Activated CD4-positive, alpha-beta T cell treated with anti-CD3 and anti-CD28 coated beads for 36 hours (primary cell): Measurements from ENCODE around the gene KLHL25. TPM values are rescaled to one million over a fixed set of nuclear protein-coding genes. Genes with fewer than 3 reads are reported as not detected.
A peak's percentile ranks its signal among the peaks of the same experiment; 100 is the strongest.

Experiments used
- ATAC-seq: fragments of 200-7000 bp; cut with Tn5 transposase; one replicate; pipeline ENCODE4 v1.10.0; 2021; ENCODE audit warnings: mild to moderate bottlenecking, moderate library complexity
- CTCF ChIA-PET: fragments of 350-600 bp; sonication (Branson Sonifier 250); formaldehyde crosslinking; loops from one replicate; lab custom pipeline; 2021; ENCODE audit warnings: antibody characterized with exemption; lab: Charles Lee
- POLR2A ChIA-PET: fragments of 350-600 bp; sonication (Branson Sonifier 250); formaldehyde crosslinking; loops from one replicate; lab custom pipeline; 2021; ENCODE audit warnings: antibody characterized with exemption, inconsistent platforms; lab: Charles Lee
- DNase-seq: peaks from one replicate; pipeline ENCODE4 v3.0.0-alpha.2; 2020
- H3K27ac Mint-ChIP-seq: one replicate; pipeline ENCODE4 v1.8.0; 2021; ENCODE audit warnings: mixed read lengths
- H3K27me3 Mint-ChIP-seq: one replicate; pipeline ENCODE4 v1.8.0; 2021; ENCODE audit warnings: mixed read lengths
- H3K36me3 Mint-ChIP-seq: one replicate; pipeline ENCODE4 v1.8.0; 2021; ENCODE audit warnings: low read depth, mixed read lengths
- H3K4me1 Mint-ChIP-seq: one replicate; pipeline ENCODE4 v1.8.0; 2021; ENCODE audit warnings: mixed read lengths
- H3K4me3 Mint-ChIP-seq: one replicate; pipeline ENCODE4 v1.8.0; 2021; ENCODE audit warnings: mild to moderate bottlenecking, moderate library complexity, mixed read lengths
- H3K9me3 Mint-ChIP-seq: one replicate; pipeline ENCODE4 v1.8.0; 2021; ENCODE audit warnings: low read depth, mixed read lengths
- intact Hi-C, 2 experiments: fragments of 100-400 bp; cut with DNase I in 1 of 2; cut with micrococcal nuclease in 1 of 2; formaldehyde crosslinking; loops; one replicate each; pipeline versions ENCODE4 v1.14.2 to v1.15.1; 2022 to 2024; cut with DNase I, micrococcal nuclease
- total RNA-seq, 2 experiments: library from RNA; stranded (reverse); gene quantifications; one replicate each; pipeline ENCODE4 v1.2.3, GENCODE V29; 2021

The KLHL25 gene
- total RNA-seq, 2 experiments from 2014 or later, result 4.9 to 5.2 TPM

GRCh38 chr15:85742186-85742821 lies 52.4 kb downstream of the KLHL25 start:
- DNase-seq (no peak), ATAC-seq (no peak)
- no peaks in the 10 kb centered on the region for H3K9me3 Mint-ChIP-seq
- H3K4me1 Mint-ChIP-seq, result no peaks in the 10 kb centered on the region
- POLR2A ChIA-PET, result interaction anchor here (0.6 kb wide), 1 partner anchor 31 kb away, joined by 3 read pairs; no protein-coding TSS in a partner anchor
- no peak overlapping the region for H3K4me3 Mint-ChIP-seq
- peaks cover 55% of the 10 kb centered on the region for H3K36me3 Mint-ChIP-seq
- CTCF ChIA-PET, result interaction anchor here (0.6 to 1.0 kb wide), 2 partner anchors 36 to 112 kb away, joined by 3 read pairs; no protein-coding TSS in a partner anchor
- peak overlapping the region; percentile 40 for H3K27ac Mint-ChIP-seq
- intact Hi-C loops, result no loop called here
- H3K27me3 Mint-ChIP-seq, result no peaks in the 10 kb centered on the region

DNA sequence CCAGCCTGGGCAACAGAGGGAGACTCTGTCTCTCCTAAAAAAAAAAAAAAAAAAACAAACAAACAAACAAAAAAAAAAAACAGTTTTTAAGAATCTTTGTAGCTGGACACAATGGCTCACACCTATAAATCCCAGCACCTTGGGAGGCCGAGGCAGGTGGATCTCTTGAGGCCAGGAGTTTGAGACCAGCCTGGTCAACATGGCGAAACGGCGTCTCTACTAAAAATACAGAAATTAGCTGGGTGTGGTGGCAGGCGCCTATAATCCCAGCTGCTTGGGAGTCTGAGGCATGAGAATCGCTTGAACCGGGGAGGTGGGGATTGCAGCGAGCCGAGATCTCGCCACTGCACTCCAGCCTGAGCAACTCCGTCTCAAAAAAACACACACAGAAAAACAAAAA lies 53.1 kb downstream of the KLHL25 start:
- no peaks in the 10 kb centered on the region for H3K27me3 Mint-ChIP-seq
- ChIA-PET CTCF (interaction anchor here (0.6 to 2.1 kb wide), 2 partner anchors 12 to 36 kb away, joined by 3 to 6 read pairs; no protein-coding TSS in a partner anchor), POLR2A (no interaction called here)
- H3K27ac Mint-ChIP-seq, result no peak overlapping the region
- peaks cover 57% of the 10 kb centered on the region for H3K36me3 Mint-ChIP-seq
- intact Hi-C loops, result no loop called here
- no peaks in the 10 kb centered on the region for H3K4me1 Mint-ChIP-seq
- ATAC-seq, result no peak
- H3K9me3 Mint-ChIP-seq, result no peaks in the 10 kb centered on the region
- no peak overlapping the region for H3K4me3 Mint-ChIP-seq
- DNase-seq, result no peak

DNA sequence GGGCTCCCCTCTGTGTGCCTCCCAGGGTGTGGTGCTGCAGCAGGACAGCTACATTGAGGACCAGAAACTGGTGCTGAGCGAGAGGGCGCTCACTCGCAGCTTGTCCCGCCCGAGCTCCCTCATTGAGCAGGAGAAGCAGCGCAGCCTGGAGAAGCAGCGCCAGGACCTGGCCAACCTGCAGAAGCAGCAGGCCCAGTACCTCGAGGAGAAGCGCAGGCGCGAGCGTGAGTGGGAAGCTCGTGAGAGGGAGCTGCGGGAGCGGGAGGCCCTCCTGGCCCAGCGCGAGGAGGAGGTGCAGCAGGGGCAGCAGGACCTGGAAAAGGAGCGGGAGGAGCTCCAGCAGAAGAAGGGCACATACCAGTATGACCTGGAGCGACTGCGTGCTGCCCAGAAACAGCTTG lies 53.7 kb downstream of the KLHL25 start:
- ChIA-PET CTCF (interaction anchor here (1.1 to 2.1 kb wide), 2 partner anchors 11 to 13 kb away, joined by 4 to 6 read pairs; no protein-coding TSS in a partner anchor), POLR2A (no interaction called here)
- no peaks in the 10 kb centered on the region for H3K27me3 Mint-ChIP-seq
- no peak overlapping the region for H3K4me3 Mint-ChIP-seq
- intact Hi-C loops, result no loop called here
- H3K27ac Mint-ChIP-seq, result peak overlapping the region; percentile 25
- DNase-seq (no peak), ATAC-seq (no peak)
- H3K4me1 Mint-ChIP-seq, result no peaks in the 10 kb centered on the region
- peaks cover 56% of the 10 kb centered on the region for H3K36me3 Mint-ChIP-seq
- H3K9me3 Mint-ChIP-seq, result no peaks in the 10 kb centered on the region

GRCh38 chr15:85737061-85737460 lies 57.7 kb downstream of the KLHL25 start:
- Mint-ChIP-seq H3K36me3 (peaks cover 65% of the 10 kb centered on the region), H3K27ac (peak overlapping the region; percentile 19), H3K27me3 (no peaks in the 10 kb centered on the region), H3K9me3 (peaks cover 11% of the 10 kb centered on the region), H3K4me3 (no peak overlapping the region), H3K4me1 (no peaks in the 10 kb centered on the region)
- no peak for DNase-seq
- ChIA-PET CTCF (no interaction called here), POLR2A (no interaction called here)
- ATAC-seq, result no peak
- intact Hi-C loops, result no loop called here

- Mint-ChIP-seq H3K9me3 (peaks cover 11% of the 10 kb centered on the region), H3K27ac (no peak overlapping the region)
Observed at GRCh38 chr15:85733416-85733815, 61.3 kb downstream of the KLHL25 start.

GRCh38 chr15:85730001-85730820 lies 64.5 kb downstream of the KLHL25 start:
- Mint-ChIP-seq H3K27me3 (no peaks in the 10 kb centered on the region), H3K9me3 (peaks cover 11% of the 10 kb centered on the region), H3K27ac (peak overlapping the region; percentile 88), H3K4me1 (peaks cover 27% of the 10 kb centered on the region), H3K36me3 (peaks cover 64% of the 10 kb centered on the region), H3K4me3 (no peak overlapping the region)
- CTCF ChIA-PET, result interaction anchor here (0.6 to 1.9 kb wide), 31 partner anchors 10 to 433 kb away, joined by 3 to 25 read pairs (median 4); no protein-coding TSS in a partner anchor
- intact Hi-C loops, result loop anchor here (1.0 to 2.0 kb wide), 3 partner anchors 65 to 110 kb away; no protein-coding TSS in a partner anchor
- ATAC-seq (peak; percentile 79), DNase-seq (peak; percentile 57)
- POLR2A ChIA-PET, result no interaction called here

More at GRCh38 chr15:85733416-85733815, 61.3 kb downstream of the KLHL25 start:
- intact Hi-C loops, result no loop called here
- Mint-ChIP-seq H3K36me3 (peaks cover 66% of the 10 kb centered on the region), H3K27me3 (no peaks in the 10 kb centered on the region), H3K4me1 (peaks cover 16% of the 10 kb centered on the region), H3K4me3 (no peak overlapping the region)
- POLR2A ChIA-PET, result no interaction called here
- DNase-seq (no peak), ATAC-seq (no peak)
- CTCF ChIA-PET, result interaction anchor here (0.7 kb wide), 1 partner anchor 93 kb away, joined by 3 read pairs; no protein-coding TSS in a partner anchor

GRCh38 chr15:85727068-85727467 lies 67.7 kb downstream of the KLHL25 start:
- intact Hi-C loops, result loop anchor here in 1 of 2 experiments (10.0 kb wide), 1 partner anchor 432 kb away; no protein-coding TSS in a partner anchor
- CTCF ChIA-PET, result interaction anchor here (1.1 to 1.2 kb wide), 4 partner anchors 11 to 281 kb away, joined by 3 to 4 read pairs (median 3); no protein-coding TSS in a partner anchor
- peaks cover 57% of the 10 kb centered on the region for H3K4me1 Mint-ChIP-seq

DNA sequence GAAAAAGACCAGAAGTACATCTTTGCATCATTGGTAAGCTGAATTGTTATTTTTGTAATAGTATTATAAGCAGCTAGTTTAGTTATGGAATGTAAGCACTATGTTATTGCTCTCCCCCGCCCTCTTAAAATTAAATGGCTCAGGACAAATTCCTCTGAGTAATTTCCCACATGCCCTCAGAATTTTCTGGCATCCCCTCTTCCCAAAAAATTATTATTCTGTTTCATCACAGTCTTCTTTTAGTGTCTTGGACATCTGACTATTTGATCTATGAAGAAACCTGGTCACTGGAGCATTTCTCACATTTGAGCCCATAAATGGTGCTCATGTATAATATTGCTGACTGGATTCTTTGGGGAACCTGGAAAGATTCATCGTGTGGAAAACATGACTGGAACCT lies 68.3 kb downstream of the KLHL25 start:
- intact Hi-C loops, result loop anchor here in 1 of 2 experiments (10.0 kb wide), 1 partner anchor 432 kb away; no protein-coding TSS in a partner anchor
- ATAC-seq (no peak), DNase-seq (no peak)
- no peaks in the 10 kb centered on the region for H3K9me3 Mint-ChIP-seq
- peaks cover 63% of the 10 kb centered on the region for H3K4me1 Mint-ChIP-seq
- H3K4me3 Mint-ChIP-seq, result no peak overlapping the region
- CTCF ChIA-PET, result interaction anchor here (1.0 to 1.8 kb wide), 5 partner anchors 12 to 280 kb away, joined by 3 to 12 read pairs (median 4); no protein-coding TSS in a partner anchor
- H3K27ac Mint-ChIP-seq, result peak overlapping the region; percentile 75
- peaks cover 67% of the 10 kb centered on the region for H3K36me3 Mint-ChIP-seq
- no peaks in the 10 kb centered on the region for H3K27me3 Mint-ChIP-seq
- POLR2A ChIA-PET, result no interaction called here

More at GRCh38 chr15:85727068-85727467, 67.7 kb downstream of the KLHL25 start:
- Mint-ChIP-seq H3K27me3 (no peaks in the 10 kb centered on the region), H3K4me3 (no peak overlapping the region), H3K9me3 (no peaks in the 10 kb centered on the region), H3K27ac (peak overlapping the region; percentile 75), H3K36me3 (peaks cover 65% of the 10 kb centered on the region)
- ATAC-seq (no peak), DNase-seq (no peak)
- POLR2A ChIA-PET, result no interaction called here

GRCh38 chr15:85725564-85725963 lies 69.2 kb downstream of the KLHL25 start:
- ChIA-PET POLR2A (interaction anchor here (0.7 to 1.5 kb wide), 3 partner anchors 15 to 293 kb away, joined by 3 to 5 read pairs (median 5); no protein-coding TSS in a partner anchor), CTCF (interaction anchor here (0.8 to 3.2 kb wide), 6 partner anchors 14 to 246 kb away, joined by 3 to 15 read pairs (median 4); no protein-coding TSS in a partner anchor)
- intact Hi-C loops, result loop anchor here in 1 of 2 experiments (2.0 to 10.0 kb wide), 2 partner anchors 239 to 431 kb away; no protein-coding TSS in a partner anchor
- Mint-ChIP-seq H3K9me3 (no peaks in the 10 kb centered on the region), H3K27me3 (no peaks in the 10 kb centered on the region), H3K27ac (peak overlapping the region; percentile 72), H3K4me3 (no peak overlapping the region), H3K36me3 (peaks cover 70% of the 10 kb centered on the region), H3K4me1 (peaks cover 69% of the 10 kb centered on the region)
- DNase-seq (no peak), ATAC-seq (peak; percentile 40)

GRCh38 chr15:85725019-85725418 lies 69.7 kb downstream of the KLHL25 start:
- H3K4me1 Mint-ChIP-seq, result peaks cover 69% of the 10 kb centered on the region

More at GRCh38 chr15:85725019-85725418, 69.7 kb downstream of the KLHL25 start:
- ChIA-PET POLR2A (interaction anchor here (0.7 to 1.9 kb wide), 5 partner anchors 13 to 293 kb away, joined by 3 to 9 read pairs (median 5); no protein-coding TSS in a partner anchor), CTCF (interaction anchor here (0.7 to 3.2 kb wide), 10 partner anchors 10 to 246 kb away, joined by 3 to 15 read pairs (median 4); no protein-coding TSS in a partner anchor)
- peak overlapping the region; percentile 98 for H3K27ac Mint-ChIP-seq
- H3K9me3 Mint-ChIP-seq, result no peaks in the 10 kb centered on the region
- DNase-seq (no peak), ATAC-seq (no peak)
- H3K36me3 Mint-ChIP-seq, result peaks cover 70% of the 10 kb centered on the region
- no peak overlapping the region for H3K4me3 Mint-ChIP-seq
- intact Hi-C loops, result loop anchor here in 1 of 2 experiments (2.0 to 10.0 kb wide), 2 partner anchors 238 to 430 kb away; no protein-coding TSS in a partner anchor
- no peaks in the 10 kb centered on the region for H3K27me3 Mint-ChIP-seq
